Hepatocyte (in vitro differentiated cells): ENCODE data around the gene HNRNPLL. TPM values are rescaled to one million over a fixed set of nuclear protein-coding genes. Genes with fewer than 3 reads are reported as not detected.
"Not testable (repeated sequence)": the region's sequence is repeated elsewhere in the genome, so short reads cannot be mapped to it uniquely, and the experiment has no call there.

Source experiments
- DNase-seq: peaks from one replicate; pipeline ENCODE4 v3.0.0-alpha.2; 2016; ENCODE audit warnings: low spot score
- H2AFZ ChIP-seq: fragments of 200-600 bp; sonication (generic); 2 replicates; pipeline ENCODE4 v1.6.0; 2016; ENCODE audit warnings: antibody characterized with exemption, mild to moderate bottlenecking
- H3K27ac ChIP-seq: fragments of 200-600 bp; sonication (generic); 2 replicates; pipeline ENCODE4 v1.5.1; 2016; ENCODE audit warnings: mild to moderate bottlenecking
- H3K27me3 ChIP-seq: fragments of 200-600 bp; sonication (generic); 2 replicates; pipeline ENCODE4 v1.6.1; 2016
- H3K36me3 ChIP-seq: fragments of 200-600 bp; sonication (generic); replicated peaks from 2 replicates; pipeline ENCODE4 v1.5.1; 2016; ENCODE audit warnings: low read depth; ENCODE audit not compliant: insufficient read depth
- H3K4me1 ChIP-seq: fragments of 200-600 bp; sonication (generic); 2 replicates; pipeline ENCODE4 v1.5.1; 2016; ENCODE audit warnings: mild to moderate bottlenecking, moderate library complexity; ENCODE audit not compliant: insufficient read depth
- H3K4me2 ChIP-seq: fragments of 200-600 bp; sonication (generic); 2 replicates; pipeline ENCODE4 v1.6.0; 2016
- H3K4me3 ChIP-seq: fragments of 200-600 bp; sonication (generic); 2 replicates; pipeline ENCODE4 v1.5.1; 2016; ENCODE audit warnings: mild to moderate bottlenecking
- H3K79me2 ChIP-seq: fragments of 200-600 bp; sonication (generic); 2 replicates; pipeline ENCODE4 v1.6.0; 2017; ENCODE audit warnings: mild to moderate bottlenecking
- H3K9me2 ChIP-seq: fragments of 200-600 bp; sonication (generic); replicated peaks from 2 replicates; pipeline ENCODE4 v1.6.0; 2017; ENCODE audit warnings: mild to moderate bottlenecking; ENCODE audit not compliant: insufficient read depth
- H3K9me3 ChIP-seq: fragments of 200-600 bp; sonication (generic); 2 replicates; pipeline ENCODE4 v1.5.1; 2016; ENCODE audit warnings: low read depth, mild to moderate bottlenecking
- H4K20me1 ChIP-seq: fragments of 200-600 bp; sonication (generic); 2 replicates; pipeline ENCODE4 v1.6.0; 2016; ENCODE audit warnings: mild to moderate bottlenecking; ENCODE audit not compliant: insufficient read depth, poor library complexity, severe bottlenecking
- EZH2 ChIP-seq: fragments of 200-600 bp; sonication (generic); IDR thresholded peaks from 2 replicates; pipeline ENCODE4 v1.6.1; 2016; ENCODE audit warnings: antibody characterized with exemption, mild to moderate bottlenecking, borderline replicate concordance
- EZH2phosphoT487 ChIP-seq: fragments of 200-600 bp; sonication (generic); IDR thresholded peaks from one replicate; pipeline ENCODE4 v1.6.1; 2018; ENCODE audit warnings: antibody characterized with exemption, mild to moderate bottlenecking, low read depth, moderate library complexity; ENCODE audit not compliant: unreplicated experiment, severe bottlenecking
- WGBS: methylation state at CpG from one replicate; pipeline ENCODE4 v1.1.6; 2016; ENCODE audit warnings: low lambda C conversion rate; ENCODE audit errors: missing lambda C conversion rate; 5-methylcytosine and 5-hydroxymethylcytosine counted together
- polyA plus RNA-seq: library from polyadenylated mRNA; unstranded; fragments of >200 nt; fragmentation: Nextera tagmentation; extraction: Ambion mirVana; gene quantifications from 2 replicates; pipeline ENCODE4 v1.2.1, GENCODE V29; 2016
- total RNA-seq: library from RNA; depleted of rRNA; stranded (reverse); fragments of >200 nt; gene quantifications from 2 replicates; pipeline ENCODE4 v1.2.3, GENCODE V29; 2014
- TF ChIP-seq, protein P1 (sequence below): fragments of 200-600 bp; sonication (generic); IDR thresholded peaks from 2 replicates; pipeline ENCODE4 v1.5.1; 2016; ENCODE audit warnings: antibody characterized with exemption, mild to moderate bottlenecking; ENCODE audit not compliant: poor library complexity

HNRNPLL gene
- total and polyA plus RNA-seq, 2 experiments from 2014 or later = 37.6 to 55.7 TPM

DNA sequence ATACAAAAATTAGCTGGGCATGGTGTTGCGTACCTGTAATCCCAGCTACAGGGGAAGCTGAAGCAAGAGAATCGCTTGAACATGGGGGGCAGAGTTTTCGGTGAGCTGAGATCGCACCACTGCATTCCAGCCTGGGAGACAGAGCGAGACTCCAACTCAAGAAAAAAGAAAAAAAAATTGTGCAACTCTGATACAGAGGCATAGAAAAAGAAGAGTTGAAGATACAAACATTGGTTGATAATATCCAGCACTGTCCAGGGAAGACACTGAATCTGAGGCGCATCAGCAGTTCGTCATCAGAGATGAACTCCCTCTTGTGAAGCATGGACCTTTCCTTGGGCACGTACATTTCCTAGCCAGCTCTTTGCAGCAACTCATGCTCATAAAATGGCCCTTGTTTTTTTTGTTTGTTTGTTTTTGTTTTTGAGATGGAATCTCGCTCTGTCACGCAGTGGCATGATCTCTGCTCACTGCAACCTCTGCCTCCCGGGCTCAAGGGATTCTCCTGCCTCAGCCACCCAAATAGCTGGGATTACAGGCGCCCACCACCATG lies 46.5 kb upstream of the HNRNPLL start:
- Histone ChIP-seq H3K4me2 (no peak overlapping the region), H3K36me3 (no peaks in the 10 kb centered on the region), H3K27ac (no peak overlapping the region), H3K79me2 (no peaks in the 10 kb centered on the region), H3K4me3 (no peak overlapping the region), H3K9me2 (no peaks in the 10 kb centered on the region), H3K9me3 (no peaks in the 10 kb centered on the region), H2AFZ (no peak overlapping the region), H4K20me1 (no peaks in the 10 kb centered on the region), H3K27me3 (no peaks in the 10 kb centered on the region), H3K4me1 (peaks cover 6% of the 10 kb centered on the region)
- WGBS = 88% methylated on average over 12 of the region's 12 CpGs
- no peak for DNase-seq
- TF ChIP-seq EZH2 (no peak), EZH2phosphoT487 (no peak)
- TF ChIP-seq, protein P1, sequence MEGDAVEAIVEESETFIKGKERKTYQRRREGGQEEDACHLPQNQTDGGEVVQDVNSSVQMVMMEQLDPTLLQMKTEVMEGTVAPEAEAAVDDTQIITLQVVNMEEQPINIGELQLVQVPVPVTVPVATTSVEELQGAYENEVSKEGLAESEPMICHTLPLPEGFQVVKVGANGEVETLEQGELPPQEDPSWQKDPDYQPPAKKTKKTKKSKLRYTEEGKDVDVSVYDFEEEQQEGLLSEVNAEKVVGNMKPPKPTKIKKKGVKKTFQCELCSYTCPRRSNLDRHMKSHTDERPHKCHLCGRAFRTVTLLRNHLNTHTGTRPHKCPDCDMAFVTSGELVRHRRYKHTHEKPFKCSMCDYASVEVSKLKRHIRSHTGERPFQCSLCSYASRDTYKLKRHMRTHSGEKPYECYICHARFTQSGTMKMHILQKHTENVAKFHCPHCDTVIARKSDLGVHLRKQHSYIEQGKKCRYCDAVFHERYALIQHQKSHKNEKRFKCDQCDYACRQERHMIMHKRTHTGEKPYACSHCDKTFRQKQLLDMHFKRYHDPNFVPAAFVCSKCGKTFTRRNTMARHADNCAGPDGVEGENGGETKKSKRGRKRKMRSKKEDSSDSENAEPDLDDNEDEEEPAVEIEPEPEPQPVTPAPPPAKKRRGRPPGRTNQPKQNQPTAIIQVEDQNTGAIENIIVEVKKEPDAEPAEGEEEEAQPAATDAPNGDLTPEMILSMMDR = no peak

DNA sequence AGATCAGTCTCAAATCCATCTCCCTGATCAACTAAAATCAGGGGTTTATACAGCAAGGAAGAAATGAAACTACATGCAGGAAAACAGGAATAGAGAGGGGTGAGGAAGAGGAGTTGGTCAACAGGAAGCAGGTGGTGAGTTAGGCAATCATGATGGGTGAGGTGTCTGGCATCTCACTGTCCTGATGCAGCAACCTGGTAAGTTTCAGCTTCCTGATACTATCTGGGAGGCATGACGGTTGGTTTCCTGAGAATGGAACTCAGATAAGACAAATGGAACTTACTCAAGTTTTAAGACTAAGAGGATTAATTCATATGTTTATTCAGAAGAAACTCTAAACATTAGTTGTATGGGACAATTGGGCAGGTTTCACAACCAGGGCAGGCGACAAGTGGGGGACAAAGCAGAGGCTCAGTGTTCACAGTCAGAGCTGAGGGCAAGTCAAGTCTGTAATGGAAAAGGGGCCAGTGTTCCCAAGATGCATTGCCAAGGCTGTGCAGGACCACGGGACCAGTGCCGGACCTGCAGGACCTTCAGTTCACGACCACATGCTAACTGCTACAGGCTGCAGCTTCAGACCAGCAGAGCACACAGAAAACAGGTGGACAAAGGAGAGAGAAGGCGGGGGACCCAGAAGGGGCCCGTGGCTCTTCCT lies 45.5 kb upstream of the HNRNPLL start:
- no peak for DNase-seq
- Histone ChIP-seq H3K9me3 (no peaks in the 10 kb centered on the region), H3K4me3 (no peak overlapping the region), H3K27me3 (no peaks in the 10 kb centered on the region), H3K36me3 (no peaks in the 10 kb centered on the region), H3K79me2 (no peaks in the 10 kb centered on the region), H3K4me2 (no peak overlapping the region), H2AFZ (no peak overlapping the region), H3K27ac (no peak overlapping the region), H3K9me2 (no peaks in the 10 kb centered on the region), H4K20me1 (no peaks in the 10 kb centered on the region), H3K4me1 (peaks cover 5% of the 10 kb centered on the region)
- WGBS = 91% methylated on average over 7 of the region's 7 CpGs
- TF ChIP-seq, protein P1 = no peak
- TF ChIP-seq EZH2 = no peak
- no peak for TF ChIP-seq EZH2phosphoT487

DNA sequence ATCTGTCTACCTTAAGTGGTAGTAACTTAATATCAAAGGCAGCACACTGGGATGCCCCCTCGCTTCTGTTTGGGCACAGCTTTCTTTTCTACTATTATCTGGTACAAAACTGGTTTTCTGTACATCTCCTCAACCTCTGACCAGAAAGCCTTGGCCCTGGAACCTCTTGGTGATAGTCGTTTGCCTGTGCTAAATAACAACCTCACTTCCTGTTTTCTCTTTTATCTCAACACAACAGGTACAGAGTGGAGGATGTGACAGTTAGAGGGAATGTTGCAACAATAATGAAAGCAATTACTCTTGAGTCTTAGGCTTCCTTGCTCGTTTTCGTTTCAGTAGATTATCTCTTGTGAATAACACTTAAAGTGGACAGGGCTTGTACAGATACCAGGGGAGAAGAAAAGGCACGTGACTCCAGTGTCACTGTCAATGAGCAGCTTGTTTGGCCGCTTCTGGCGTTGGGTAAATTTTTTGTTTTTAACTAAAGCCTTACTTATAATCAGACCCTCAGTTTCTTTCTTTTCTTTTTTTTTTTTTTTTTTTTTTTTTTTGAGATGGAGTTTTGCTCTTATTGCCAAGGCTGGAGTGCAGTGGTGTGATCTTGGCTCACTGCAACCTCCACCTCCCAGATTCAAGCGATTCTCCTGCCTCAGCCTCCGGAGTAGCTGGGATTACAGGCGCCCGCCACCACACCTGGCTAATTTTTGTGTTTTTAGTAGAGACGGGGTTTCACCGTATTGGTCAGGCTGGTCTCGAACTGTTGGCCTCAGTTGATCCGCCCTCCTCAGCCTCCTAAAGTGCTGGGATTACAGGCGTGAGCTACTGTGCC lies 41.2 kb upstream of the HNRNPLL start:
- not testable (repeated sequence) for H3K4me1 ChIP-seq, H3K9me2 ChIP-seq, H2AFZ ChIP-seq, H3K4me2 ChIP-seq, H3K9me3 ChIP-seq, H3K36me3 ChIP-seq, DNase-seq, H3K27ac ChIP-seq, H3K4me3 ChIP-seq, H3K79me2 ChIP-seq, H3K27me3 ChIP-seq, H4K20me1 ChIP-seq
- 96% methylated on average over 16 of the region's 16 CpGs for WGBS

DNA sequence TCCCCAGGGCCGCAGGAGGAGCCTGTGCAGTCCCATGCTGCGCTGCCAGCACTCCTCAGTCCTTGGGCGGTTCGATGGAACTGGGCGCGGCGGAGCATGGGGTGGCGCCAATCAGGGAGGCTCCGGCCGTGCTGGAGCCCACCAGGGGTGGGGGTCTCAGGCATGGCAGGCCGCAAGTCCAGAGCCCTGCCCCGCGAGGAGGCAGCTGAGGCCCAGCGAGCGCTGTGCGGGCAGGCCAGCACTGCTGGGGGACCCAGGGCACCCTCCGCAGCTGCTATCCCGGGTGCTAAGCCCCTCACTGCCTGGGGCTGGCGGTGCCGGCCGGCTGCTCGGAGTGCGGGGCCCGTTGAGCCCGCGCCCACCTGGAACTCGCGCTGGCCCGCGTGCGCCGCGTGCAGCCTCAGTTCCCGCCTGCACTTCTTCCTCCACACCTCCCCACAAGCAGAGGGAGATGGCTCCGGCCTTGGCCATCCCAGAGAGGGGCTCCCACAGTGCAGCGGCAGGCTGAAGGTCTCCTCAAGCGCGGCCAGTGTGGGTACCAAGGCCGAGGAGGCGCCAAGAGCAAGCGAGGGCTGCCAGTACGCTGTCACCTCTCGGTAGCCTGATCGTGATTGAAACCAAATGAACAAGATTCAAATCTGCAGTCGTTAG lies 40.4 kb upstream of the HNRNPLL start:
- no peaks in the 10 kb centered on the region for H3K79me2 ChIP-seq
- H3K27ac ChIP-seq = no peak overlapping the region
- H3K27me3 ChIP-seq = no peaks in the 10 kb centered on the region
- TF ChIP-seq EZH2 = no peak
- no peaks in the 10 kb centered on the region for H3K9me2 ChIP-seq
- no peak for DNase-seq
- H3K4me2 ChIP-seq = no peak overlapping the region
- 96% methylated on average over 35 of the region's 45 CpGs for WGBS
- no peaks in the 10 kb centered on the region for H4K20me1 ChIP-seq
- no peaks in the 10 kb centered on the region for H3K9me3 ChIP-seq
- no peak overlapping the region for H2AFZ ChIP-seq
- H3K4me1 ChIP-seq = no peaks in the 10 kb centered on the region
- H3K36me3 ChIP-seq = no peaks in the 10 kb centered on the region
- H3K4me3 ChIP-seq = no peak overlapping the region

DNA sequence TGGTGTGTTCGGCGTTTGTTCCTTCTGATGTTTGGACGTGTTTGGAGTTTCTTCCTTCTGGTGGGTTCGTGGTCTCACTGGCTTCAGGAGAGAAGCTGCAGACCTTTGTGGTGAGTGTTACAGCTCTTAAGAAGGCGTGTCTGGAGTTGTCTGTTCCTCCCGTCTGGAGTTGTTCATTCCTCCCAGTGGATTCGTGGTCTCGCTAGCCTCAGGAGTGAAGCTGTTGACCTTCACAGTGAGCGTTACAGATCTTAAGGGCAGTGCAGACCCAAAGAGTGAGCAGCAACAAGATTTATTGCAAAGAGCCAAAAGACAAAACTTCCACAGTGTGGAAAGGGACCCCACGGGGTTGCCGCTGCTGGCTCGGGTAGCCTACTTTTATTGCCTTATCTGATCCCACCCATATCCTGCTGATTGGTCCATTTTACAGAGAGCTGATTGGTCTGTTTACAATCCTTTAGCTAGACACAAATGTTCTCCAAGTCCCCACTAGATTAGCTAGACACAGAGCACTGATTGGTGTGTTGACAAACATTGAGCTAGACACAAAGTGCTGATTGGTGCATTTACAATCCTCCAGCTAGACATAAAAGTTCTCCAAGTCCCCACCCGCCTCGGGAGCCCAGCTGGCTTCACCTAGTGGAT lies 39.8 kb upstream of the HNRNPLL start:
- not testable (repeated sequence) for H3K27me3 ChIP-seq, H3K9me2 ChIP-seq, H3K9me3 ChIP-seq, H3K4me2 ChIP-seq, H3K27ac ChIP-seq, H3K4me3 ChIP-seq, H2AFZ ChIP-seq, H3K4me1 ChIP-seq, H4K20me1 ChIP-seq, DNase-seq, H3K79me2 ChIP-seq, H3K36me3 ChIP-seq
- 91% methylated on average over 14 of the region's 14 CpGs for WGBS
